Activated CD8-positive, alpha-beta memory T cell treated with anti-CD3 and anti-CD28 coated beads, Interleukin-2, amount 50 U/mL, for 4 hours (primary cell): Measurements from ENCODE around the gene MTCH2.

ENCODE experiments used
- DNase-seq: peaks from one replicate; pipeline ENCODE4 v3.0.0-alpha.2; 2020

Gene MTCH2

GRCh38 chr11:47589118-47589517 lies 53.2 kb downstream of the MTCH2 start:
- DNase-seq, result no peak

GRCh38 chr11:47587723-47588326 lies 54.5 kb downstream of the MTCH2 start:
- no peak for DNase-seq

GRCh38 chr11:47587039-47587716 lies 55.2 kb downstream of the MTCH2 start:
- DNase-seq, result no peak

- DNase-seq, result no peak
Observed at GRCh38 chr11:47586098-47586855, 56.1 kb downstream of the MTCH2 start, which contains the start of gene FAM180B. Gene FAM180B, plus strand, starts transcription at chr11:47586678. Its CDS starts 91 bp downstream, at chr11:47586769.

GRCh38 chr11:47583844-47584243 lies 58.5 kb downstream of the MTCH2 start:
- no peak for DNase-seq

GRCh38 chr11:47578524-47579494 lies 63.5 kb downstream of the MTCH2 start, which contains the start of the genes KBTBD4 and NDUFS3:
Gene KBTBD4, minus strand, starts transcription at chr11:47578970. Its CDS starts 19 bp downstream, at chr11:47578951.
Gene NDUFS3, plus strand, starts transcription at chr11:47579074. Its CDS starts 18 bp downstream, at chr11:47579092.
- peak; percentile 85 for DNase-seq

- no peak for DNase-seq
Observed at GRCh38 chr11:47577460-47578041, 64.8 kb downstream of the MTCH2 start.

- DNase-seq, result no peak
Observed at GRCh38 chr11:47573321-47573720, 69.0 kb downstream of the MTCH2 start.

- DNase-seq, result no peak
Observed at GRCh38 chr11:47572715-47573255, 69.6 kb downstream of the MTCH2 start.

GRCh38 chr11:47571895-47572294 lies 70.5 kb downstream of the MTCH2 start:
- DNase-seq, result no peak

- no peak for DNase-seq
Observed at GRCh38 chr11:47571357-47571729, 71.0 kb downstream of the MTCH2 start.

- no peak for DNase-seq
Observed at GRCh38 chr11:47570651-47571356, 71.6 kb downstream of the MTCH2 start.

GRCh38 chr11:47569646-47570045 lies 72.7 kb downstream of the MTCH2 start:
- DNase-seq, result no peak
